HuH-7.5 (cell line): ENCODE measurements around the gene BRI3BP.
A peak's percentile ranks its signal among the peaks of the same experiment; 100 is the strongest.

ENCODE experiments used
- DNase-seq: peaks from one replicate; pipeline ENCODE4 v3.0.0; 2011; ENCODE audit warnings: low spot score

Gene BRI3BP

GRCh38 chr12:124993626-124994436, at the start of gene BRI3BP:
TSS of gene BRI3BP (plus strand) at chr12:124993645. CDS start at chr12:124993791, 146 bp downstream.
- peak; percentile 49 for DNase-seq

GRCh38 chr12:124946447-124946793, 47.0 kb upstream of the BRI3BP start:
- peak; percentile 5 for DNase-seq

GRCh38 chr12:124947013-124947412, 46.4 kb upstream of the BRI3BP start:
- DNase-seq: no peak

GRCh38 chr12:124947561-124948398, 45.7 kb upstream of the BRI3BP start:
- no peak for DNase-seq

- DNase-seq: peak; percentile 2
Measured at GRCh38 chr12:124949066-124949465, 44.4 kb upstream of the BRI3BP start.

GRCh38 chr12:124949779-124950728, 43.4 kb upstream of the BRI3BP start:
- DNase-seq: peak; percentile 1

- DNase-seq: peak; percentile 2
Measured at GRCh38 chr12:124952295-124952694, 41.1 kb upstream of the BRI3BP start.

GRCh38 chr12:124952801-124953200, 40.6 kb upstream of the BRI3BP start:
- DNase-seq: peak; percentile 13

- DNase-seq: peak; percentile 3
Measured at GRCh38 chr12:124953689-124954405, 39.6 kb upstream of the BRI3BP start.

- peak; percentile 0 for DNase-seq
Measured at GRCh38 chr12:124954771-124955170, 38.7 kb upstream of the BRI3BP start.

GRCh38 chr12:124956571-124956970, 36.9 kb upstream of the BRI3BP start:
- DNase-seq: peak; percentile 1

GRCh38 chr12:124961055-124961454, 32.4 kb upstream of the BRI3BP start:
- no peak for DNase-seq

GRCh38 chr12:124963211-124963610, 30.2 kb upstream of the BRI3BP start:
- no peak for DNase-seq

GRCh38 chr12:124964251-124964650, 29.2 kb upstream of the BRI3BP start:
- no peak for DNase-seq

GRCh38 chr12:124964836-124965462, 28.5 kb upstream of the BRI3BP start:
- DNase-seq: no peak

GRCh38 chr12:124967016-124967739, 26.3 kb upstream of the BRI3BP start:
- DNase-seq: no peak

- no peak for DNase-seq
Measured at GRCh38 chr12:124968656-124969055, 24.8 kb upstream of the BRI3BP start.

- DNase-seq: no peak
Measured at GRCh38 chr12:124970647-124971402, 22.6 kb upstream of the BRI3BP start.

- no peak for DNase-seq
Measured at GRCh38 chr12:124971603-124972002, 21.8 kb upstream of the BRI3BP start.
